Activated gamma-delta T cell treated with anti-CD3 and anti-CD28 coated beads, Interleukin-2, amount 50 U/mL, for 16 hours (primary cell): Measurements from ENCODE around the gene PRDM16.

ENCODE experiments used
- DNase-seq: peaks from one replicate; pipeline ENCODE4 v3.0.0-alpha.2; 2020; ENCODE audit warnings: low read depth

The PRDM16 gene

DNA sequence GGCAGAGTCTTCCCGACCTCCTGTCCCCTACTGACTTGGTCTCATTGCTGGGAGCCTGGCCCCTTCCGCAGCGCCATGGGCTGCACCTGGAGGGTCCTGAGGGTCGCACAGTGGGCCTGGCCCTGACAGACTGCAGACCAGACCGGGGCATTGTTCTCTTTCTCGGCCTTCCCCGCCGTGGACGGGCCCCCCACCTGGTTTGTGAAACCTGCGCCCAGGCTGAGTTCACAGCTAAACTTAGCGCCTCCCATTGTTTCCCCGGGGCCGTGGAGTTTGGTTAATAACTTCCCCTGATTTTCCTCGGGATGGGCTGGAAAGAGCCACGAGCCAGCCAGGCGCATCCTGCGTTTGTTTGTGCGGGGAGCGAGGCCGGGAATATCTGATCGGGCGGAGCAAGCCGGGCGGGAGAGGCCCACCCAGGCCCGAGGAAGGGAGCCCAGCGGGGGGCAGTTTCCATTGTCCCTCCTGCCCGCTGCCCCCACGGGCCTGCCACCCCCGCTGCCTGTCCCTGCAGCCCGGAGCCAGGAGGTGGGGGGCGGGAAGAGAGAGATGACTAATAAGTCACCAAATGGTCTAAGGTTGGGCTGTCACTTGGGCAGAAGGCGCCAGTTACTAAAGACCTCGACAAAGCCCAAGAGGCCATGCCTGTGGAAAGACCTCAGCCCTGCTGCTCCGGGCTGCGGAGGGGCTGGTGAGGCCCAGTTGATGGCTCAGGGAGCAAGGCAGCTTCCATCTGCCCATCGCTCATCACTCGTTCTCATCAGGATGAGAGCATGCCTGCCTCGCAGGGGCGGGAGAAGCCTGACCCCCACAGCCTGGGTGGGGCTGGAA lies 346.5 kb downstream of the PRDM16 start:
- no peak for DNase-seq

DNA sequence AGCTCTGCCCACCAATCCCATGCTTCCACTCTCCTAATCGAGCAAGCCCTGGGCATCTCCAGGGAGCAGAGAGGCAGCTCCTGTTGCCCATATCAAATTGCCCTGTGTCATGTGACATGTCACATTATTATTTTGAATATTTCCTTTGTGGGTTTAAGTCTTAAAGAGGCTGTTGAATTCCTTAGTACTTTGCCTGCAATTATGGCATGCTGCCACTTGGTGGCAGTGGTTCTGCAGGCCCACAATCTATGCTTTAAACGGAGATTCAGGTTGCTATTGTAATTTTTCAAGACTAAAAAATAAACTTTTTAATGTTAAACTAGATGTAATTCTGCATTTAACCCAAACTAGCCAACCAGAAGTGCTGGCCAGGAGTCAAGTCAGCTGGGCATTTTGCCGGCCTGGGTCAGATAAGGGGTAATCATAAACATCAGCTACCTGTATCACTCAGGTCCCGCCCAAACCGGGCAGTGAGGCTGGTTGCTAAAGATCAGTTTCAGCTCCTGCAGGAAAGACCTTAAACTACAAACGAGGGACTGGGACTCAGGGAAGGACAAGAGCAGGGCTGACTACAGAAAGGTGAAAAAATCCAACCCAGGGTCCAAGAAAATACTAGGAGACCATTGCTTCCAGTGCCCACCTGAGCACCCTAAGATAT lies 348.2 kb downstream of the PRDM16 start:
- no peak for DNase-seq

DNA sequence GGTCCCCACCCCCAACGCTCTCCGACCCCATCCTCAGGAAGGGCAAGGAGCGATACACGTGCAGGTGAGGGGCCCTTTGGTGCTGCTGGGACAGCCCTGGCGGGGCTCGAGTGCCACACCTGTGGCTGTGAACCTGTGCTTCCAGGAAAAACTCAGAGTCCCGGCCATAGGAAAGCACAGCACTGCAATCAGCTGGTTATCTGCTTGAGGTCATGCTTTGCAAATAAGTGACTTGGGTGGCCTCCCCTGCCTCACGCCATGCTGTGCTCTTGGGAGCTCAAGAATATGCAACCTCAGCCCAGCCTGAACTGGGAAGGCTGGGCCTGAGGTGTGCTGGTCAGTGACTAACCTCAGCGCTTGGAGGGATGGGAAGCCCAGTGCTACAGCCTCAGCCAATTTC lies 348.9 kb downstream of the PRDM16 start:
- DNase-seq, result no peak

DNA sequence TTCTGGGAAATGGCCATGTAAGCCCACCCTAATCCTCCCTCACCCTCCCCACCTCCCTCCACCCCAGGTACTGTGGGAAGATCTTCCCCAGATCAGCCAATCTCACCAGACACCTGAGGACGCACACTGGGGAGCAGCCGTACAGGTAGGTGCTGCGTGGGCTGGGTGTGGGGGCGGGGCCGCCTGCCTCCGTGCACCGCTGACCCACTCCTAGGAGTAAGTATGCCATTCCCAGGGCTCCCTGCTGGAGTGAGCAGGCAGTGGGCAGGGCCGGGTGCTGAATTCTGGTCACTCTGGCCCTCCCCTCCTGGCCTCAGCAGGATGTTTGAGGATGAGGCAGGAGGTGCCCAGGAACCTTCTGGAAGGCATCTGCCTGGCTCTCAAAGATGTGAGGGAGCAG lies 349.6 kb downstream of the PRDM16 start:
- no peak for DNase-seq

DNA sequence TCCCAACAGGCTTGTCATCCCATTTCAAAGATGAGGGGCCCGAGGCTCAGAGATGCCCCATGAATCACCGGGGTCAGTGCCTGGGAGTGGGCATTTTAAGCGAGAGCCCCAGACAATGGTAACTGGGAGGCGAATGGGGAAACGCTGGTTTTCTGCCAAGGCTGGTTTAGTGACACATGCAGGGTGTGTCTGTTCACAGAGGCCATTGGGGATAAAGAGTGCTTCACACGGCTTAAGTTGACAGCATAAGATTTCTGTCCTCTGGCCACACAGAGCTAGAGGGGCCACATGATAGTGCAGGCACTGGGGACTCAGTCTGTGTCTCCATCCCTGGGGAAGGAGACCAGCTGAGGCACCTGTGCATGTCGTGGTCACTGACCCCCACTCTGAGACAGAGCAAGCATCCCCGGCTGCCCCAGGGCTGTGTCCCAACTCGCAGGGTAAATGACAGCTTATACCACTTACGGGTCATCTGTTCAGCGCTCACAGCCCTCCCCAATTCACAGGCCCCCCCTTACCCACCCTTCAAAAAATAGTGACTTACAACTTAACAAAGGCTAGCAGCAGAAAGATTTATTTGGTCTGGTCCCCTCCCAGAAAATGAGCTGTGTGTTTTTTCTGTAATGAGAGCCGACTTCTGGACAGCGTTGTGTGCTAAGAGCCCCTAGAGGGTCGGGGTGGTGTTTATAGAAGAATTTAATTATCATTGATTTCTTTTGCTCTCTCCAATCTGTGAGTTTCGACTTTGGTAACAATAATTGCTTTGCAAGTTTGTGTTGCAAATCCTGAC lies 350.6 kb downstream of the PRDM16 start:
- DNase-seq, result no peak

DNA sequence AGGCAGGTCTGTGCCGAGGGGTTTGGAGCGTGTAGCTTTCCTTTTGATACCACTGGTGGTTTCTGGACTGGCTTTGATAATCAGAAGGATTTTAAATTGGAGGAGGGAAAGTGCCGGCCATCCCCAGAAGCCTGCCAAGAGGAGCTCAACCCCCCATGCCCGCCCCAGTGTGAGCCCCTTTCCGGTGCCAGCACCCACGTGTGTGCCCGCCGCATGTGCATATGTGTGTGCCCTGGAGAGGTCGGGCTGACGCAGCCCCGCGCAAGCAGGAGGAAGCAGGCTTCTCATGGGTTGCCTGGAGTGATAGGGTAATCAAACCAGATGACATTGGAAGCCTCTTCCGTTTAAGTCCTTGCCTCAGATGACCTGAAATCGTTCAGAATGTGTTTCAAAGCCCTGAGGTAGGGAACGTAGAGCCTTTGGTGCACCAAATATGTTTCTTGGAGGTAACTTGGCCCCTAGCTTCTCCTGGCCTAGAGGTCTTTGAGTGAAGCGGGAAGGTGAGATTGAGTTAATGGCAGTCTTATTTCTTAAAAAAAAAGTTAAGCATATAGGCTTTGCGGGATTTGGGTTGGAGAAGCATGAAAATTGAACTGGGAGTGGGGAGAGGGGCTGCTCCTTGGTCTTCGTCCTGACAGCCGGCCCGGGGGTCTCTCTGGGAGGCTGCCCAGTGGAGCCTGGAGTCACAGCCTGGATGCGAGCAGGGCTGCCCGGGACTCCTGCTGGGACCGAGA lies 351.4 kb downstream of the PRDM16 start:
- no peak for DNase-seq

DNA sequence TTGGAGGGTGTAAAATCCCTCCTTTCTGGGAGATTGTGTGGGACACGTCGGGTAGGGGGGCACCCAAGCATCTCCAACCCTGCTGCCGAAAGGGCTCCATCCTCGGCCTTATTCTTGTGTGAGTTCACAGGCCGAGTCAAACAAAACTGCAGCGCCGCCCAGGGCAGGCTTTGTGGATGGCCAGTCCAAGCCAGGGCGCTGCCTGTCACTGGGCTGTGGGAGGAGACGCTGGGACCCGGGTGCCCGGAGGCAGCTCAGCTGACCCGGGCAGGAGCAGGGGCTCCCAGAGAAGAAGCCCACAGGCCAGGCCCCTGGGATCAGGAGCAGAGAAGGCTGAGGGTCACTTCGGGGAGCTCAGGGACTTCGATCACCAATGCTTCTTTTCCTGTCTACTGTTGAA lies 353.6 kb downstream of the PRDM16 start:
- DNase-seq, result no peak

DNA sequence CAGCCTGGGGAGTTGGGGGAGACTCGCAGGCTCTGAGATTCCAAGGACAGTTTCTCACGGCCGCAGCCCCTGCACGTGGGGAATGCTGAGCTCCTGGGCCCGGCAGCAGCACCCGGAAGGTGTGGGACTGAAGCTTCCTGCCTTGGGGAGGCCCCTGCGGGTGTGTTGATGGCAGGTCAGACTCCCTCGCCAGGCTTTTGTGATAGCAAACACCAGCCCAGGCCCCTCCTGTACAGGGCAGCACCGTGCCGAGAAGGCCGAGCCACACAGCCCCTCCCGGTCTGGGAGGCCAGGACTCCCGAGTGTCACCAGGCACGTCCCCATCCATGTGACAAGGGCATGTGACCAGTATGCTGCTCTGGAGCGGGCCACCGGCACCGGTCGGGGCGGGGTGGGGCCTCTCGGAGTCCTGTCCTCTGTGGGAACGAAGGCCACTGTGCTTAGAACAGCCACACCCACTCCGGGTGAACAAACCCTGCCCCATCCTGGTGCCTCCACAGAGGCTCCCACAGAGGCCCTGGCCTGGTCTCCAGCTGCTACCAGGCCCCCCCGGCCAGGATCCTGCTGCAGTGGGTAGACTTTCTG lies 354.3 kb downstream of the PRDM16 start:
- no peak for DNase-seq

DNA sequence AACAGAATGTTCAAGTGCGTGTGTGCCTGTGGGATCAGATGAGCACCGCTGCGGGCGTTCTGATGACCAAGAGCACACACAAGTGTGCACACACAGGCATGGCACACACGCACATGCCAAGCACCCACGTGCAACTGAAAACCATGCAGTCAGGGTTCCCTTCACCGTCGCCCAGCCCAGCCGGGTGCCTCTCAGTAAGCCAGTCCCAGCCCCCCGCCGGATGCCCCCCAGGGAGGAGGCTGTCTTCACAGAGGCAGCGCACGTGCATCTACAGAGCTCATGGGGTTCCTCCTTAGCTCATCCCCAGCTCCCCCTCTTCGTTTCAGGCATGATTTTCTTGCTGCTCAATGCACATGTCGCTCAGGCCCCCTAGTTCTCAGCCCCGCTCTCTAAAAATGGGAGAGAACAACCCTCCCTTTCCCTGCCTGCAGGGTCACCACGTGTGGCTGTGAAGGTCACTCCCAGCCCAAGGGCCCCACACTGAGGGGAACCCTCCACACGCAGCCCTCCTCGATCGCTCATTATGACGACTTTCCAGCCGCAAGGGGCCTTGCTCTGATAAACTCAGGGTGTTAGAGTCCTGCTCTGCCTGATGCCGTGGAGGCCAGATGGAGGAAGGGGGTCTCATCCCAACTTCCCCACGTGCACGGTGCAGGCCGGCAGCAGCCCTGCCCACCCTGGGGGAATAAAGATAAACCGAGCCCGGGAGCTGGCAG lies 355.1 kb downstream of the PRDM16 start:
- DNase-seq, result no peak

DNA sequence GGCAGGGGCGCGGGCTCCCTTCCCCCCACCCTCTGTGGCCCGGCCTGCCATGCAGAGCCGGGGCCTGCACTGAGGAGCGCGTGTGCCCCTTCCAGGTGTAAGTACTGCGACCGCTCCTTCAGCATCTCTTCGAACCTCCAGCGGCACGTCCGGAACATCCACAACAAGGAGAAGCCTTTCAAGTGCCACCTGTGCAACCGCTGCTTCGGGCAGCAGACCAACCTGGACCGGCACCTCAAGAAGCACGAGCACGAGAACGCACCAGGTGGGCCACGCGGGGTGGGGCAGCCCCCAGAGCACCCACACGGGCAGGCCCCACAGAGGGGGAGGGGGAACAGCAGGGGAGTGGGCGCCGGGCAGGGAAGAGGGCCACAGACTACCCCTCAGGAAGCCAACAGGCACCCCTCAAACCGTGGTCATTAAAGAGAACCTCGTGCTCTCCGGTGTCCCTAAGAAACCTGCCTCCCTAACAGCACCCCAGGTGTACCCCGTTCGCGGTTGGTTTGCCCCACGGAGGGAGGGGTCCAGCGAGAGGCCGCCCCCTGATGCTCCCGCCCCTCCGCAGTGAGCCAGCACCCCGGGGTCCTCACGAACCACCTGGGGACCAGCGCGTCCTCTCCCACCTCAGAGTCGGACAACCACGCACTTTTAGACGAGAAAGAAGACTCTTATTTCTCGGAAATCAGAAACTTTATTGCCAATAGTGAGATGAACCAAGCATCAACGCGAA lies 356.6 kb downstream of the PRDM16 start:
- DNase-seq, result no peak

DNA sequence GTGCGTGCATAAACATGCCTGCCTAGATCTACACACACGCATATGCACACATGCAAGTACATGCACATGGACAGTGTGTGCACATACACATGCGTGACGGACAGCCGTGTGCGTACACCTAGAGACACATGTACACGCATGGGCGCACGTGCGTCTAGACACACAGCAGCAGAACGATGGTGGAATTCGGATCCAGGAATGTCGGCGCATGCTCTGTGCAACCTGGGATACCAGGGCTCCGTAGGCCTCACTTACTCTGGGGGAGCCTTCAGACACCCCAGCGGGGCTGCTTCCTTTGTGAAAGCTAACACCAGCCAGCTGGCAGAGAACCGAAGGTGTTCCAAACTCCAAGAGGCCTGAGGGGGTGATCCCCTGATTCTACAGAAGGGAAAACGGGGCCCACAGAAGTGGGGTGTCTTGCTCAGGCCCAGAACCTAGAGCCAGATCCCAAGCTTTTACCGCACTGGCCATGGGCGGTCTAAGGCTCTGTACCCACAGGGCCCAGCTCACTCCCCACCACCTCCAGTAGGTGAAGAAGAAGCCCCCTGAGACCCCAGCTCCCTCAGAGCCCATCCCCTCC lies 358.0 kb downstream of the PRDM16 start:
- no peak for DNase-seq

DNA sequence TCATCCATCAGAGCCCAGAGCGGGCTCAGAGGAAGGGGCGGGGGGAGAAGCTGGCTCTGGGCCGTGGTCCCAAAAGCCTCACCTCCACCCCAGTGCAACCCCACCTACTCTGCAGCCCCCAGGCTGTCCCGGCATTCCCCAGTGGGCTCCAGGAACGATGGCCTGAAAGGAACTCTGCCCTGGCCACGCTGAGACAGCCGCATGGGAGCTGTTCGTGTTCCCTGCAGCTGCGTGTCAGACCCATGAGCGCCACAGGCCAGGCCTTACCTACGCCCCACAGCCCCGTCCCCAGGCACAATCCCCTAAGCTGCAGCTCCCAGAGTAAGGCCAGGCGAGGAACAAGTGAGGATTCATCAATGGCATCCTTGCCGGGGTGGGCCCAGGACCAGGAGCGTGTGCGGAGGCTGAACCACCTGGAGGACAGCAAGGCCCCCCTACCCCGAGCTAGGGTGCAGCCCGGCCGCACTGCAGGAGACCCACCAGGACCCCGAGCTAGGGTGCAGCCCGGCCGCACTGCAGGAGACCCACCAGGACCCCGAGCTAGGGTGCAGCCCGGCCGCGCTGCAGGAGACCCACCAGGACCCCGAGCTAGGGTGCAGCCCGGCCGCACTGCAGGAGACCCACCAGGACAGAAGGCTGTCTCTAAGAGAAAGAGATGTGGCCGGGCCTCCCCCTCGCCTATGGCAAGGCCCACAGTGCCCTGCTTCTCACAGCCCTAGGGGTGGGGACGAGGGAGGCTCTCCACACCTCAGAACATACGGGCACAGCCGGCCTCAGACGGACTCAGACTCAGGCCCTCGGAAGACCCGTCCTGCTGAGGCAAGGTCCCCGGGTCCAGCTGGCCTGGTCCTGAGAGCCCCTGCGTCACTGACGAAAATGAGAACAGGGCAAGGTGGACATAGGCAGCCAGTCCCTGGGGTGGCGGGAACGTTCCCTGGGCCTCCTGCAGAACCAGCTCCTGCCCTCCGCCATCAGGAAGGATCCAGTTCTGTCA lies 359.0 kb downstream of the PRDM16 start:
- no peak for DNase-seq

DNA sequence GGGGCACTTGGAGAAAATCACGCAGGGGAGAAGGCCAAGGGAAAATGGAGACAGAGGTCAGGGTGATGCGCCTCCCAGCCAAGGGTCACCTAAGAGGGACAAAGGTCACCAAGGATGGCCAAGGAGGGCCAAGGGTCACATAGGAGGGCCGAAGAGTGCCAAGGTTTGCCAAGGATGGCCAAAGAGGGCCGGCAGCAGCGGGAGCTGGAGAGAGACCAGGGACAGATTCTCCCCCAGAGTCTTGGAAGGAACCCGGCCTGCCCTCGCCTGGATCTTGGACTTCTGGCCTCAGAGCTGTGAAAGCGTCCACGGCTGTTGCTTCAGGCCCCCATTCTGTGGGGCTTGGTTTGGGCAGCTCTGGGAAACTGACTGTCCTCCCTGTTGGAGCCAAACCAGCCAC lies 359.9 kb downstream of the PRDM16 start:
- DNase-seq, result no peak

DNA sequence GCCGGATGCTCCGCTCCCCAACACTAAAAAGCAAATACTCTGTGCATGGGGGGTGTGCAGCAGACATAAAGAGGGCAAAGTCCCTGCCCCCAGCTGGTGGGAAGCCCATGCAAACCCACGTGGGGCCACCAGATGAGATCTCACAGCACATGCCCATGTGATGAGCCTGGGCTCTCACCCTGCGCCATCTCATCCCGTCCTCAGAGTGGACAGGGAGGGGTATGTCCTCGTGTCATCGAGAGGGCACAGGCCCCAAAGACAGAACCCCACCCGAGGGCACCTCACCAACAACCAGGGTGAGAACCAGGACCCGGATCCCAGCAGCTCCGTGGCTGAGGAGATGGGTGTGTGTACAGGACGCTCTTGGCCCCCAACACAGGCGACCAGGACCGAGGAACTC lies 360.3 kb downstream of the PRDM16 start:
- no peak for DNase-seq

DNA sequence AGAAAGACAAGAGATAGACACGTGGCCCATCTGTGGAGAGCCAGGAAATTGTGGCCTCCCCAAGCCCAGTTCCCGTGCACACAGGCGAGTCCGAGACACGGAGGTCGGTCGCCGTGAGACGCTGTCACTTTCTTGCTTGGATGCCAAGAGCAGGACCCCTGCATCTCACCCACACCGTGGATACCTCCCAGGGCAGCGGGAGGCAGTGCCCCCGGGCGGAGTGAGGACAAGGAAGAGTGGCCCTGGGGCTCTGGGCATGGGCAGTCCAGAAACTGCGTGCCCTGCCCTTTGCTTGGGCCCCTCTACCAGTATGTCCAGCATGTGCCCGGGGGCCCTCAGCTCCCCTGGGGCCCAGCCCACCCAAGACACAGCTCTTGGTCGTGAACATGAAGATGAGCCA lies 360.8 kb downstream of the PRDM16 start:
- no peak for DNase-seq

DNA sequence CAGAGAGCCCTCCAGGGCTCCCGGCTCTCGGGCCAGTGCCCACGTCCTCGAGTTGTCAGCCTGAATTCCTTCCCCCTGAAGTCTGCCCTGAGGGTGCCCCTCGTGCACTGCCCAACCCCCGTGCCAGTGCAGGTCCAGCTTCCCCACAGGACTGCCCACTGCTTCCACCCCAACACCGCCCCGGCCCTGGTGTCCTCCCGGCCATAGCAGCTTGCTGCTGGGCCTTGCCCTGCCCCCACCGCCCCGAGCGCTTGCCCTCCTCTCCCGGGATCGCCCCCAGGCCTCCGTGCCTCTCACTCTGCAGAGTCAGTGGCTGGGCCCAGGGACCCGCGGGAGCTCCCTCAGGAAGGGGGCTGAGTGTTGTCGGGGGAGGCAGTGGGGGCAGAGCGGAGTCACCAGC lies 361.4 kb downstream of the PRDM16 start:
- no peak for DNase-seq

DNA sequence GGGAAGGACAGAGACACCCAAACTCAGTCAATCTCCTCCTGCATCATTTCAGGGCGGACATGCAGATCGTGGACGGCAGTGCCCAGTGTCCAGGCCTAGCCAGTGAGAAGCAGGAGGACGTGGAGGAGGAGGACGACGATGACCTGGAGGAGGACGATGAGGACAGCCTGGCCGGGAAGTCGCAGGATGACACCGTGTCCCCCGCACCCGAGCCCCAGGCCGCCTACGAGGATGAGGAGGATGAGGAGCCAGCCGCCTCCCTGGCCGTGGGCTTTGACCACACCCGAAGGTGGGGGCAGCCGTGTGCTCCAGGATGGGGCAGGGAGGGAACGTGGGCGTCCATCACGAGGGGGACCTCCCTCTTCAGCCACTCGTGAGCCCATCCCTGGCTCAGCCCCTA lies 361.8 kb downstream of the PRDM16 start:
- no peak for DNase-seq

DNA sequence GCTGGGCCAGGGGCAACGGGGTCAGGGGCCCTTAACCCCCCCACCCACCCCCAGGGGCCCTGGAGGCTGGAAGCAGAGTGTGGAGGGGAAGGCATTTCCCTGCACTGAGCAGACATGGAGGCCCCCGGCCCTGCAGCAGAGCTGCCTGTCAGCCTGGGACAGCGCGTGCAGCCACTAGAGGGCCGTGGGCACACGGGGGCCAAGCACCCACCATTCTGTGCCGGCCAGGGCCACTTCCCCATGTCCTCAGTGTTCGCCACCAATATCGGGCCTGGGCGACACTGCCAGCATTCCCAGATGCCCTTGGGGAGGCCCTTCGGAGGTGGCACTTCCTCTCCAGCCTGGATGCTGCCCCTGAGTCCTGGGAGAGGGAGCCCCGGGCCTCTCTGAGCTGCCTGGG lies 362.3 kb downstream of the PRDM16 start:
- DNase-seq, result no peak

DNA sequence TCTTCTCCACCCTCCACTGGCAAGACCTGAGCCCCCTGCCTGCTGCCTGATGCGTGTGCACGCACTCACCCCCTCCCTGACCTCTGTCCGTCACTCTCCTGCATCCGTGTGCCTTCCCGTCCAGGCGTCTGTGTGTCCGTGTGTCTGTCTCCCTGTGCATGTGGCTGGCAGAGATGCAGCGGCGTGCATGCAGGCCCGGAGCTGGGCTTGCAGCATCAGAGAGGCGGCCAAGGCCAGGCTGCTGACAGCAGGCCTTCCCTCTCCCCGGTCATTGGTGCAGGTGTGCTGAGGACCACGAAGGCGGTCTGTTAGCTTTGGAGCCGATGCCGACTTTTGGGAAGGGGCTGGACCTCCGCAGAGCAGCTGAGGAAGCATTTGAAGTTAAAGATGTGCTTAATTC lies 362.7 kb downstream of the PRDM16 start:
- no peak for DNase-seq
